Middle frontal gyrus (tissue), 1 donor: ENCODE data around the gene LRRC49.

Experiments used
- DNase-seq: peaks from one replicate; pipeline ENCODE4 v3.0.0-alpha.2; 2015; ENCODE audit warnings: low spot score; ENCODE audit errors: extremely low spot score

LRRC49 gene

GRCh38 chr15:71088155-71088554 is 195.5 kb downstream of the LRRC49 start:
- DNase-seq, result no peak

GRCh38 chr15:71088683-71089082 is 196.1 kb downstream of the LRRC49 start:
- no peak for DNase-seq

GRCh38 chr15:71089801-71090200 is 197.2 kb downstream of the LRRC49 start:
- DNase-seq, result no peak

- DNase-seq, result no peak
These were observed 199.0 kb downstream of the LRRC49 start for GRCh38 chr15:71091601-71092000.

GRCh38 chr15:71092056-71092600 is 199.5 kb downstream of the LRRC49 start:
- DNase-seq, result no peak

GRCh38 chr15:71093054-71094024 is 200.7 kb downstream of the LRRC49 start:
- DNase-seq, result no peak

GRCh38 chr15:71094137-71094536 is 201.5 kb downstream of the LRRC49 start:
- no peak for DNase-seq

GRCh38 chr15:71096676-71097075 is 204.1 kb downstream of the LRRC49 start:
- no peak for DNase-seq

GRCh38 chr15:71097890-71098289 is 205.3 kb downstream of the LRRC49 start:
- DNase-seq, result no peak

GRCh38 chr15:71098920-71099319 is 206.3 kb downstream of the LRRC49 start:
- DNase-seq, result no peak
